Neural cell (in vitro differentiated cells): ENCODE results near the gene TECRL. TPM values are rescaled to one million over a fixed set of nuclear protein-coding genes. Genes with fewer than 3 reads are reported as not detected.

Experiments used
- H2AFZ ChIP-seq: fragments of 200-600, 300-800 bp; sonication (generic), shearing (Covaris generic); 2 replicates; pipeline ENCODE4 v1.6.0; 2014; ENCODE audit warnings: low read depth, mild to moderate bottlenecking, antibody characterized with exemption, low read length, moderate library complexity
- H3F3A ChIP-seq: fragments of 200-600 bp; shearing (Covaris generic); 2 replicates; pipeline ENCODE4 v1.6.1; 2016; ENCODE audit warnings: mild to moderate bottlenecking, moderate library complexity, mixed read lengths, antibody characterized with exemption, low read length; ENCODE audit not compliant: insufficient read depth, poor library complexity, severe bottlenecking
- H3K27ac ChIP-seq: fragments of 200-600, 300-800 bp; sonication (generic), shearing (Covaris generic); 2 replicates; pipeline ENCODE4 v1.5.1; 2014; ENCODE audit warnings: mild to moderate bottlenecking, low read length, moderate library complexity
- H3K27me3 ChIP-seq: fragments of 300-800, 200-600 bp; sonication (generic), shearing (Covaris generic); 2 replicates; pipeline ENCODE4 v1.6.0; 2014; ENCODE audit warnings: mild to moderate bottlenecking, low read depth, low read length, moderate library complexity; ENCODE audit not compliant: insufficient read depth
- H3K36me3 ChIP-seq: fragments of 300-800, 200-600 bp; sonication (generic), shearing (Covaris generic); 2 replicates; pipeline ENCODE4 v1.5.1; 2014; ENCODE audit warnings: mild to moderate bottlenecking, antibody characterized with exemption, low read length, moderate library complexity; ENCODE audit not compliant: insufficient read depth
- H3K4me2 ChIP-seq: fragments of 300-800, 200-600 bp; sonication (generic), shearing (Covaris generic); 2 replicates; pipeline ENCODE4 v1.6.0; 2014; ENCODE audit warnings: mild to moderate bottlenecking, low read length
- H3K4me3 ChIP-seq: fragments of 300-800, 200-600 bp; sonication (generic), shearing (Covaris generic); 2 replicates; pipeline ENCODE4 v1.5.1; 2014; ENCODE audit warnings: mild to moderate bottlenecking, low read length, moderate library complexity
- H3K79me2 ChIP-seq: fragments of 200-600 bp; shearing (Covaris generic); replicated peaks from 2 replicates; pipeline ENCODE4 v1.6.0; 2014; ENCODE audit warnings: mild to moderate bottlenecking, low read length, moderate library complexity; ENCODE audit not compliant: insufficient read depth
- H3K9ac ChIP-seq: fragments of 300-800, 200-600 bp; sonication (generic), shearing (Covaris generic); 2 replicates; pipeline ENCODE4 v1.6.1; 2016; ENCODE audit warnings: mild to moderate bottlenecking, low read length, mixed read lengths
- H3K9me2 ChIP-seq: fragments of 200-600 bp; shearing (Covaris generic); 2 replicates; pipeline ENCODE4 v1.6.1; 2016; ENCODE audit warnings: mild to moderate bottlenecking, low read length, mixed read lengths; ENCODE audit not compliant: insufficient read depth
- H3K9me3 ChIP-seq: fragments of 200-600, 300-800 bp; sonication (generic), shearing (Covaris generic); 2 replicates; pipeline ENCODE4 v1.6.1; 2016; ENCODE audit warnings: mild to moderate bottlenecking, mixed run types, low read length, moderate library complexity, mixed read lengths
- H4K20me1 ChIP-seq: fragments of 200-600 bp; shearing (Covaris generic); 2 replicates; pipeline ENCODE4 v1.6.1; 2016; ENCODE audit warnings: mild to moderate bottlenecking, mixed run types; ENCODE audit not compliant: insufficient read depth
- EP300 ChIP-seq: fragments of 450-650 bp; conservative IDR thresholded peaks from 2 replicates; pipeline ENCODE4 v1.6.1; 2014; ENCODE audit warnings: antibody characterized with exemption, mild to moderate bottlenecking, moderate library complexity; ENCODE audit not compliant: poor library complexity, severe bottlenecking
- EZH2 ChIP-seq: fragments of 200-600, 300-800 bp; shearing (Covaris generic), sonication (generic); IDR thresholded peaks from 2 replicates; pipeline ENCODE4 v1.6.1; 2014; ENCODE audit warnings: antibody characterized with exemption, low read length, borderline replicate concordance, mild to moderate bottlenecking; ENCODE audit not compliant: insufficient read depth, poor library complexity, severe bottlenecking
- MXI1 ChIP-seq: fragments of 450-650 bp; conservative IDR thresholded peaks from 2 replicates; pipeline ENCODE4 v1.6.1; 2014; ENCODE audit warnings: antibody characterized with exemption, mild to moderate bottlenecking; ENCODE audit not compliant: poor library complexity, severe bottlenecking
- POLR2AphosphoS5 ChIP-seq: IDR thresholded peaks from 2 replicates; pipeline ENCODE4 v1.6.1; 2012
- RAD21 ChIP-seq: fragments of 450-650 bp; conservative IDR thresholded peaks from 2 replicates; pipeline ENCODE4 v1.6.1; 2014; ENCODE audit warnings: antibody characterized with exemption, mild to moderate bottlenecking, moderate library complexity
- REST ChIP-seq: IDR thresholded peaks from 2 replicates; pipeline ENCODE4 v1.6.1; 2012; ENCODE audit warnings: borderline replicate concordance
- SMC3 ChIP-seq: fragments of 450-650 bp; conservative IDR thresholded peaks from 2 replicates; pipeline ENCODE4 v1.6.1; 2014; ENCODE audit warnings: antibody characterized with exemption, mild to moderate bottlenecking, moderate library complexity; ENCODE audit not compliant: poor library complexity
- TAF1 ChIP-seq: IDR thresholded peaks from 2 replicates; pipeline ENCODE4 v1.6.1; 2012; ENCODE audit warnings: low read depth
- polyA plus RNA-seq: library from polyadenylated mRNA; depleted of rRNA; stranded (reverse); fragments of >200 nt; gene quantifications from 2 replicates; pipeline ENCODE4 v1.2.3, GENCODE V29; 2014
- TF ChIP-seq, protein P1 (sequence below): fragments of 450-650 bp; IDR thresholded peaks from 2 replicates; pipeline ENCODE4 v1.5.1; 2014; ENCODE audit warnings: antibody characterized with exemption, mild to moderate bottlenecking, moderate library complexity; ENCODE audit not compliant: poor library complexity, severe bottlenecking

TECRL gene
- polyA plus RNA-seq, 1 donor from 2014 or later: not detected

- H3K9me2 ChIP-seq: no peaks in the 10 kb centered on the region
- H4K20me1 ChIP-seq: no peaks in the 10 kb centered on the region
- H3K4me3 ChIP-seq: no peak overlapping the region
- H3F3A ChIP-seq: no peaks in the 10 kb centered on the region
- no peak overlapping the region for H3K9ac ChIP-seq
- H3K4me2 ChIP-seq: no peak overlapping the region
- no peaks in the 10 kb centered on the region for H3K79me2 ChIP-seq
- no peak overlapping the region for H2AFZ ChIP-seq
- TF ChIP-seq REST (no peak), TAF1 (no peak), RAD21 (no peak), POLR2AphosphoS5 (no peak), EZH2 (no peak), MXI1 (no peak)
- no peaks in the 10 kb centered on the region for H3K9me3 ChIP-seq
- H3K27me3 ChIP-seq: no peaks in the 10 kb centered on the region
- no peaks in the 10 kb centered on the region for H3K36me3 ChIP-seq
- H3K27ac ChIP-seq: no peak overlapping the region
These were observed 55.3 kb downstream of the TECRL start for GRCh38 chr4:64353904-64354303.

GRCh38 chr4:64341711-64342110 lies 67.5 kb downstream of the TECRL start:
- no peaks in the 10 kb centered on the region for H3K27me3 ChIP-seq
- no peak overlapping the region for H3K9ac ChIP-seq
- H4K20me1 ChIP-seq: no peaks in the 10 kb centered on the region
- H3K4me2 ChIP-seq: no peak overlapping the region
- no peak overlapping the region for H3K4me3 ChIP-seq
- H3F3A ChIP-seq: no peaks in the 10 kb centered on the region
- H3K9me3 ChIP-seq: no peaks in the 10 kb centered on the region
- H2AFZ ChIP-seq: no peak overlapping the region
- no peaks in the 10 kb centered on the region for H3K36me3 ChIP-seq
- no peak overlapping the region for H3K27ac ChIP-seq
- TF ChIP-seq MXI1 (no peak), EZH2 (no peak), RAD21 (no peak), TAF1 (no peak)
- TF ChIP-seq, protein P1, sequence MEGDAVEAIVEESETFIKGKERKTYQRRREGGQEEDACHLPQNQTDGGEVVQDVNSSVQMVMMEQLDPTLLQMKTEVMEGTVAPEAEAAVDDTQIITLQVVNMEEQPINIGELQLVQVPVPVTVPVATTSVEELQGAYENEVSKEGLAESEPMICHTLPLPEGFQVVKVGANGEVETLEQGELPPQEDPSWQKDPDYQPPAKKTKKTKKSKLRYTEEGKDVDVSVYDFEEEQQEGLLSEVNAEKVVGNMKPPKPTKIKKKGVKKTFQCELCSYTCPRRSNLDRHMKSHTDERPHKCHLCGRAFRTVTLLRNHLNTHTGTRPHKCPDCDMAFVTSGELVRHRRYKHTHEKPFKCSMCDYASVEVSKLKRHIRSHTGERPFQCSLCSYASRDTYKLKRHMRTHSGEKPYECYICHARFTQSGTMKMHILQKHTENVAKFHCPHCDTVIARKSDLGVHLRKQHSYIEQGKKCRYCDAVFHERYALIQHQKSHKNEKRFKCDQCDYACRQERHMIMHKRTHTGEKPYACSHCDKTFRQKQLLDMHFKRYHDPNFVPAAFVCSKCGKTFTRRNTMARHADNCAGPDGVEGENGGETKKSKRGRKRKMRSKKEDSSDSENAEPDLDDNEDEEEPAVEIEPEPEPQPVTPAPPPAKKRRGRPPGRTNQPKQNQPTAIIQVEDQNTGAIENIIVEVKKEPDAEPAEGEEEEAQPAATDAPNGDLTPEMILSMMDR: no peak
- no peaks in the 10 kb centered on the region for H3K9me2 ChIP-seq
- no peaks in the 10 kb centered on the region for H3K79me2 ChIP-seq

GRCh38 chr4:64340218-64341110 lies 68.8 kb downstream of the TECRL start:
- no peak overlapping the region for H3K27ac ChIP-seq
- no peak overlapping the region for H2AFZ ChIP-seq
- H3K36me3 ChIP-seq: no peaks in the 10 kb centered on the region
- H3K9me2 ChIP-seq: no peaks in the 10 kb centered on the region
- H4K20me1 ChIP-seq: no peaks in the 10 kb centered on the region
- no peak overlapping the region for H3K9ac ChIP-seq
- H3K27me3 ChIP-seq: no peaks in the 10 kb centered on the region
- no peaks in the 10 kb centered on the region for H3K79me2 ChIP-seq
- no peak overlapping the region for H3K4me3 ChIP-seq
- H3K9me3 ChIP-seq: no peaks in the 10 kb centered on the region
- no peak overlapping the region for H3K4me2 ChIP-seq
- H3F3A ChIP-seq: no peaks in the 10 kb centered on the region
- TF ChIP-seq RAD21 (no peak), TAF1 (no peak), MXI1 (no peak), SMC3 (no peak), POLR2AphosphoS5 (no peak), EP300 (no peak), REST (no peak)
- TF ChIP-seq, protein P1: no peak
